Skin epidermis (tissue), 12 donors: Measurements from ENCODE around the gene POLR1A.

ENCODE experiments used
- H3K27ac ChIP-seq, 21 experiments: fragments of 200-600 bp; sonication (generic) in 11 of 21; one replicate each; pipeline ENCODE4 v1.5.0; 2020; ENCODE audit warnings: mild to moderate bottlenecking in 3 of 21, inconsistent platforms in 2 of 21, moderate library complexity in 2 of 21
- H3K4me3 ChIP-seq, 7 experiments: fragments of 200-600 bp; sonication (generic) in 2 of 7; one replicate each; pipeline ENCODE4 v1.5.0; 2020; ENCODE audit warnings: inconsistent platforms in 2 of 7, mild to moderate bottlenecking in 2 of 7, moderate library complexity in 1 of 7

POLR1A gene

GRCh38 chr2:86011449-86011941, 94.2 kb downstream of the POLR1A start:
- Histone ChIP-seq H3K27ac (no peak overlapping the region), H3K4me3 (no peak overlapping the region)

GRCh38 chr2:86010083-86010482, 95.6 kb downstream of the POLR1A start:
- no peak overlapping the region for H3K27ac ChIP-seq
- H3K4me3 ChIP-seq: no peak overlapping the region

- no peak overlapping the region for H3K27ac ChIP-seq
These were observed 99.2 kb downstream of the POLR1A start for GRCh38 chr2:86006524-86006923.

GRCh38 chr2:86003967-86004366, 101.7 kb downstream of the POLR1A start:
- Histone ChIP-seq H3K27ac (no peak overlapping the region), H3K4me3 (no peak overlapping the region)

More at GRCh38 chr2:86006524-86006923, 99.2 kb downstream of the POLR1A start:
- no peak overlapping the region for H3K4me3 ChIP-seq

DNA sequence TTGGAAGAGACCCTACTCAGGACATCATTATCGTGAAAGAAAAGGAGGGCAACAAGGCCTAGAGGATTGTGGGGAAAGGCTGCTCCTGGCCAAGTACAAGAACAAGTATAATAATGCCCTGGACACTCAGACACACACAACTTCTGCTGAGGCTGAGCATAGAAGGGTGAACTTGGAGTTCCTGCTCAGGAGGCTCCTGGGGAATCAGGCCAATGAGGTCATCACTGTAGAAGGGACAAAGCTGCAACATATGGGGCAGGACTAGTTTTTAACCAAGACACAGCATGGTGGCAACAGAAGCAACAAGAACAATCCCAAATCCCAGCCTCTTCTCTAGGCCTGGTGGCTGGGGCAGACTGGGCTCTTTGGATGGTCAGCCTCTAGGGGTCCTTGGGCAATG, 102.6 kb downstream of the POLR1A start:
- no peak overlapping the region for H3K27ac ChIP-seq
- no peak overlapping the region for H3K4me3 ChIP-seq

DNA sequence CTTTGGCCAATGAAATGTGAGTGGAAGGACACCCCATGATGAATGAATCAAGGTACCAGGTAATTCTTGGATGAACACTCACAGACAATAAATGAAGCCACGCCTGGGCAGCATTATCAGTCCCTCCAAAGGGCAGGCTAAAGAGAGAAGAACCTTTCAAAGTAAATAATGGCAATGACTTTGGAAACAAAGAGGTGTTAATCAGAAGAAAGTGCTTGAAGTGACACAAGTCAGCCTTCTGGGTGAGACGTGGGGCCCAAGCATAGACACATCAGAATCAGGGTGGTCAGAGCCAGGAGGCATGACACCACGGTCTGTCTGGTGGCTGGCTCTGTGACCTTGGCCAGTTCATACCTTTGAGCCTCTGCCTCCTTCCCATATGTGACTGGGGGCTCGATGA, 103.3 kb downstream of the POLR1A start:
- Histone ChIP-seq H3K27ac (no peak overlapping the region), H3K4me3 (no peak overlapping the region)

- peak overlapping the region in 9 of 21 experiments; percentile 3 to 94 (median 37) for H3K27ac ChIP-seq
- no peak overlapping the region for H3K4me3 ChIP-seq
These were observed 104.4 kb downstream of the POLR1A start for GRCh38 chr2:86001326-86001725.

DNA sequence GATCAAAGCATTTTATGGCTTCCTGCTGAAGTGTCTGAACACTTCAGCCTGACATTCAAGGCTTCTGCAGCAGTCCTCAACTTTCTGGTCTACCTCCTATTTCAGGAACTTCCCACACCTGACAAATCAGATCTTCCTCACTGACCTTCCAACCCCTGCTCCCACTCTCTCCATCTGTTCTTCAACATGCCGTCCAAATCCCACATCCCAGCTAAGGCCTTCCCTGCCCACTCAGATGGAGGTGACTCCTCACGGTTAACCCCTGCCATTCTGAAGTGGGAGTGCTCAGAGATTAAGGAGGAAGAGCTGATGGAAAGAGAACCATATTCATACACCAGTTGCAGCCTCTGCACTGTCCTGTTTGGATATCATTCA, 104.8 kb downstream of the POLR1A start:
- H3K27ac ChIP-seq: peak overlapping the region in 13 of 21 experiments; percentile 3 to 94 (median 43)

DNA sequence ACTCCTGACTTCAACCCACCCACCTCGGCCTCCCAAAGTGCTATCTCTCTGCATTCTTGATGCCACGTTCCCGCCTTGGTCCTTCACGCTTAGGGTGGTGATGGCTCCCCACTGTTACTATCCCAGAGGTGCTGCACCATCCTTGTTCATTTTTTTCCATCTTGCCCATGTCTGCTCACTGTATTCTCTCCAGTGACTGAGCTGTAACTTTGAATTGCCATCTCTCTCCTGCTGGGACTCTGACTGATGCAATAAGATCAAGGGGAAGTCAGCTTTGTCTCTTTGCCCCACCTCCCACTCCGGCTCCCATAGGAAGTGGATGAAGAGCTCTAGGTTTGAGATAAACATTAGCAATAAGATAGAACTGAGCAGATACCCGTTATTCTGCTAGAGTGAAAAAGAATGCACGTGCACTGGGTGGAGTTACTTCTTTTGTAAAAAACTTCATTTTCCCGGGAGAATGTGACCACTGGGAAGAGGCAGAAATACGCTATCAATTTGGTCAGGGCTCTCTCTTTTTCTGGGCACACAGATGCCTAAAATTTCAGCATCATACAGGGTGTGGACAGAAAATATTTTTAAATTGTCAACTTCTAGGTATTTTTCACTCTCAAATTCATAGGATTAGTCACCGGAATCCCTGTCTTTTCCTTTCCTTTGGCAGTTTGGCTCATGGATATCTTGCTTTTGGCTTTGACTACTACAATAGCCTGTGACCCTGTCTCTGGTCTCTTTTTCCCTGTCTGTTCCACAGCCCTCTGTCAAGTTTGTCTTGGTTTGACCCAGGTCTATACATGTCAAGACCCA, 105.4 kb downstream of the POLR1A start:
- Histone ChIP-seq H3K27ac (peak overlapping the region in 19 of 21 experiments; percentile 12 to 95 (median 75)), H3K4me3 (no peak overlapping the region)

More for the DNA sequence above, 104.8 kb downstream of the POLR1A start:
- no peak overlapping the region for H3K4me3 ChIP-seq

DNA sequence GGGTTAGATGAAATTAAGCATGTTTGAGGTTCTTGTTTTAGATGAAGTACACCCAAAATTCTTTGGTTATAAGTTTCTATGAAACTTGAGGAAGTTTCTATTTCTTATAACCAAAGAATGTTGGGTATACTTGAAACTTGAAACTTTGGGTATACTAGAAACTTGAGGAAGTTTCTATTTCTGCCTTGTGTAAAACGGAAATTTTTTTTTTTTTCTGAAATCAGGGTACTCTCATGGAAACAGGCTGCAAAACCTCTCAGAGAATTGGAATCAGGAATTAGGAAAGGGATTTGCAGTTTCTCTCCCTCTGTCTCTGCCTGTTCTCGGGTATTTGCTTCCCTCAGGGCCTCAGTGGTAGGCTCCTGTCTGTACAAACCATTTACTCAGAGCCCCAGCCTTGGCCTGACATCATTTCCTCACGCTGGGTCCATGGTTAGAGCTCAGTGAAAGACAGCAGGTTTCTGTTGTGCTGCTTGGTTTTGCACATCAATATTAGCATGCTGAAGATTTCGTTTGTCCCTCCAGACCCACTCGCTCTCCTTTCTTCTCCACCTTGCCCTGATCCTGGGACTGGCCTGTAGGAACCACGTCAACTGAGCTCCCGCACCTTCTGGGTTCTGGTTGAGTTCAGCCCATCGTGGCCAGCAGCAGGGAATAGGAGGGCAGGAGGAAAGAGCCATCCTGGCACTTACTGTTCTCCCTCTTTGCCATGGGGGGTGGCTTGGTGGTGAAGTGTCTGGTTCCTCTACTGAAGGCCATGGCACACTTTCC, 106.4 kb downstream of the POLR1A start:
- peak overlapping the region in 20 of 21 experiments; percentile 62 to 95 (median 75) for H3K27ac ChIP-seq
- no peak overlapping the region for H3K4me3 ChIP-seq

DNA sequence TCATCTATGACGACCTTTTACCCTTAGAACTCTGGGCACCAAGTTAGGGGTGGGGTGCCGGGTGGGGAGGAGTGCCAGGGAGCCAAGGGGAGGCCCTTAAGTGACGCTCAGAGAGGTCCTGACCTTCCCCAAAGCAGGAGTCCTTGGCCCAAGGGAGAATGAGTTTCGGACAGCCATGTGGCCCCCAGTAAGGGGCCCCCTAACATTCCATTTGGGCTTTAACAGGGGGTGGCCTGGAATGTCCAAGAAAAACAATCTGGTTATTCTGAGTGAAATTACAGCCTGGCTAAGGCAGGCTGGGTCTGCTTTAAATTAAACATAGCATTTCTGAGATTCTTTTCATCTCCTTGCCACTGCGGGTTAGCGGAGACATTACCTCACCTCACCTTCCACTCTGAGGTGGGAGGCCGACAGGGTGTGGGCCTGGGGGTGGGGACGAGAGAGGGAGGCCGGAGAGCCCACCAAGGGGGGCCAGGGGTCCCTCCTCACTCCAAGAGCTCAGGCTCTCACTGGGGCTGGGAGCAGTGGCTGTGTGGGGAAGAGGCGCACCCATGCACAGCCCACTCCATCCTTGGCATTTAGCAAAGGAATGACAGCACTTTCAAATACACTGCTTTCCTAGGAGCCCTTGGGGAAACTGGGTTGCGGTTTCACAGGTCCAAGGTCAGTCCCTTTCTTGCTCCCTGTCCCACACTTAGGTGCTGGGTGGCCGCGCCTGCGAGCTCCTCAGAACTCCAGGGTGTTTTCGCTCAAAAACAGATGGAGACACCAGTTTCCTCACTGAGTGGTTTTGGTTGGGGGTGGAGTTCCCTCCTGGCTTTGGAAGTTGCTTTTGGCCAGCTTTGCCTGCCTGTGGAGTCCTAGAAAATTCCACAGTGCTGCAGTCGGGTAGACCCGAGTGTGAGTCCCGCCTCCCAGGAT, 107.4 kb downstream of the POLR1A start:
- Histone ChIP-seq H3K4me3 (no peak overlapping the region), H3K27ac (peak overlapping the region in 20 of 21 experiments; percentile 62 to 95 (median 75))

GRCh38 chr2:85997017-85997970, 108.4 kb downstream of the POLR1A start:
- Histone ChIP-seq H3K4me3 (no peak overlapping the region), H3K27ac (peak overlapping the region; percentile 3 to 95 (median 75))

GRCh38 chr2:85996591-85996990, 109.1 kb downstream of the POLR1A start:
- no peak overlapping the region for H3K4me3 ChIP-seq
- peak overlapping the region in 19 of 21 experiments; percentile 3 to 95 (median 74) for H3K27ac ChIP-seq

GRCh38 chr2:85995648-85996529, 109.8 kb downstream of the POLR1A start:
- no peak overlapping the region for H3K4me3 ChIP-seq
- H3K27ac ChIP-seq: peak overlapping the region in 18 of 21 experiments; percentile 3 to 95 (median 74)

- no peak overlapping the region for H3K4me3 ChIP-seq
- peak overlapping the region in 14 of 21 experiments; percentile 3 to 92 (median 69) for H3K27ac ChIP-seq
These were observed 110.6 kb downstream of the POLR1A start for GRCh38 chr2:85994897-85995647.

DNA sequence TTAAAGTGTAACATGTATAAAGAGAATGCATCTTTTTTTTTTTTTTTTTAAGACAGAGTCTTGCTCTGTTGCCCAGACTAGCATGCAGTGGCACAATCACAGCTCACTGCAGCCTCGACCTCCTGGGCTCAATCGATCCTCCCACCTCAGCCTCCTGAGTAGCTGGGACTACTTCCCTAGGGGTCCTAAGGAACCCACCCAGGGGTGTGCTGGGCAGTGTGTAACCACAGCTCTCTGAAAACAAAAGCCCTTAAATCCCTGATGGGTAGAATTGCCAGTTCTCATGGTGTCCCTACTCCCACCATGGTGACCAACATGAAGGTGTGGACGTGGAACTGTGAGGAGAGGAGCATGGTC, 111.3 kb downstream of the POLR1A start:
- peak overlapping the region in 13 of 21 experiments; percentile 2 to 92 (median 50) for H3K27ac ChIP-seq
- no peak overlapping the region for H3K4me3 ChIP-seq

DNA sequence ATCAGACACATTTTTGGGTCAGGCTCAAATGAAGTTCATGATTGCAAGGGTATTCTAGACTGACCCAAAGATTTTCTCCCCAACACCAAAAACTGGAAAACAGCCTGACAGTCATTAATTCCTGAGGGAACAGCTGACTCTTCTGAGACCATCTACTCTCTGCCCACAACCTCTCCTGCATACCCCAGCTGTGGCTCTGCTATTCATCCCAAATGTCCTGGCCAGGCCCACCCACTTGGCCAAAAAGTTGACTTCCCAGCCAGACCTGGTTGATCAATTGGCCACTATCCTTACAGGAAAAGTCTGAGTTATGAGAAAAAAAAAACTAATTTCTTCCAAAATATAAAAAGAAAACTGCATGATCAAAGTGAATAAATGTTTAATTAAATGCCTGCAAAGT, 113.1 kb downstream of the POLR1A start:
- no peak overlapping the region for H3K4me3 ChIP-seq
- H3K27ac ChIP-seq: peak overlapping the region in 1 of 21 experiments; percentile 20
